Cerebellar nuclear complex (tissue), 1 donor: ENCODE measurements around the gene CACNA1D.

Experiments
- DNase-seq, 2 experiments: peaks; one replicate each; lab custom pipeline; 2025; lab: John Stamatoyannopoulos, UW

CACNA1D gene

GRCh38 chr3:53750253-53751210, 256.1 kb downstream of the CACNA1D start:
- DNase-seq, result no peak

GRCh38 chr3:53753518-53754183, 259.2 kb downstream of the CACNA1D start:
- DNase-seq, result no peak

- no peak for DNase-seq
These were observed 259.9 kb downstream of the CACNA1D start for GRCh38 chr3:53754325-53754724.

GRCh38 chr3:53758846-53759245, 264.4 kb downstream of the CACNA1D start:
- DNase-seq, result no peak

GRCh38 chr3:53763353-53763752, 268.9 kb downstream of the CACNA1D start:
- no peak for DNase-seq

- DNase-seq, result no peak
These were observed 269.8 kb downstream of the CACNA1D start for GRCh38 chr3:53764026-53764775.

GRCh38 chr3:53765753-53766152, 271.3 kb downstream of the CACNA1D start:
- DNase-seq, result no peak

GRCh38 chr3:53766706-53767105, 272.3 kb downstream of the CACNA1D start:
- no peak for DNase-seq

GRCh38 chr3:53768478-53769459, 274.4 kb downstream of the CACNA1D start:
- no peak for DNase-seq

GRCh38 chr3:53772562-53772961, 278.2 kb downstream of the CACNA1D start:
- no peak for DNase-seq

- DNase-seq, result no peak
These were observed 278.6 kb downstream of the CACNA1D start for GRCh38 chr3:53773021-53773436.

- DNase-seq, result no peak
These were observed 279.4 kb downstream of the CACNA1D start for GRCh38 chr3:53773611-53774368.

GRCh38 chr3:53774414-53774813, 280.0 kb downstream of the CACNA1D start:
- no peak for DNase-seq

GRCh38 chr3:53775018-53775417, 280.6 kb downstream of the CACNA1D start:
- no peak for DNase-seq

- DNase-seq, result no peak
These were observed 281.4 kb downstream of the CACNA1D start for GRCh38 chr3:53775834-53776251.

- DNase-seq, result no peak
These were observed 282.2 kb downstream of the CACNA1D start for GRCh38 chr3:53776494-53777101.

- DNase-seq, result no peak
These were observed 283.1 kb downstream of the CACNA1D start for GRCh38 chr3:53777468-53777867.

GRCh38 chr3:53778153-53778552, 283.7 kb downstream of the CACNA1D start:
- no peak for DNase-seq

GRCh38 chr3:53780171-53780570, 285.8 kb downstream of the CACNA1D start:
- DNase-seq, result no peak

GRCh38 chr3:53780806-53781205, 286.4 kb downstream of the CACNA1D start:
- no peak for DNase-seq
